CD4-positive, alpha-beta T cell treated with Interleukin-4 for 4 hours (primary cell): ENCODE data around the gene ARNT2.
A peak's percentile ranks its signal among the peaks of the same experiment; 100 is the strongest.

Experiments used
- DNase-seq: peaks from one replicate; pipeline ENCODE4 v3.0.0-alpha.2; 2020

The ARNT2 gene

DNA sequence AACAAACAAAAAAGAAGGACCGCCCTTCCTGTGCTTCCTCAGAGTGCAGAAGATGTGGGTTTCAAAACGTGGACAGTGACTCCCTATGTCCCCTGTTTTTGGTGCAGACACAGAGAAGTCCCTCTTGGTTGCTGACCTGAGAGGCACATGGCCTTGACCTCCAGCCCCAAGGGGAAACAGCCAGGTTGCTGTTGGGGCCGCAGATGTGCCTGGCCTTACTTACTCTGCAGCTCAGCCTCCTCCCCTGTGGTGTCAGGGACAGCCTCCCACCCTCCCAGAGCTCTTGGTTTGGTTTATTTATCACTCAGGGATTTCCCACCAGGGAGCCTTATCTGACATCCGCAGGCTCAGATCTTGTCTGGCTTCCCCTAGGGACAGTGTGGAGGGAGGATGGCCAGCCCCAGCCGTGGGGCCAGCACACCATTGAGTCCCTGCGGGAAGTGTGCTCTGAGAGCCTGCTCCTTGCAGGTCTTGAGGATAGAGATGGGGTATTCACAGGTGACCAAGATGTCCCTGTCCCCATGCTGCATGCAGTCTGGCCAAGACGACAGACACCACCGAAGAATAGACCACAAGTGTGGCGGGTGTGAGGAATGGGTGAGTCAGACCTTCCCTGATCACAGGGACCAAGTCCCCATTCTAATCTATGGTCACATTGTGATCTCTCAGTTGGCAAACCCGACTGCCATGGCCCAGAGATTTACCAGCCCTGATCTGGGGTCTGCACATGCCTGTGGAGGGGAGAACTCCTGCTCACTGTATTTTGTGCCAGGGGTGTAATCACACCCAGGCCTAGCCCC, 156.6 kb downstream of the ARNT2 start:
- no peak for DNase-seq

DNA sequence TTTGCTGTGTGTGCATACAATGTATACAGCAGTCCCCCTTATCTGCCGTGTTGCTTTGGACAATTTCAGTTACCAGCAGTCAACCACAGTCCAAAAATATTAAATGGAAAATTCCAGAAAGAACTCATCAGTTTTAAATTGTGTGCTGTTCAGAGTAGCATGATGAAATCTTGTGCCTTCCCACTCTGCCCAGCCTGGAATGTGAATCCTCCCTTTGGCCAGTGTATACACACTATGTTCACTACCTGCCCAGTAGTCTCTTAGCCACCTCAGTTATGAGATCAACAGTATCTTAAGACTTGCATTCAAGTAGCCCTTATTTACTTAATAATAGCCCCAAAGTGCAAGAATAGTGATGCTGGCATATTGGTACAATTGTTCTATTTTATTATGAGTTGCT, 157.3 kb downstream of the ARNT2 start:
- no peak for DNase-seq

DNA sequence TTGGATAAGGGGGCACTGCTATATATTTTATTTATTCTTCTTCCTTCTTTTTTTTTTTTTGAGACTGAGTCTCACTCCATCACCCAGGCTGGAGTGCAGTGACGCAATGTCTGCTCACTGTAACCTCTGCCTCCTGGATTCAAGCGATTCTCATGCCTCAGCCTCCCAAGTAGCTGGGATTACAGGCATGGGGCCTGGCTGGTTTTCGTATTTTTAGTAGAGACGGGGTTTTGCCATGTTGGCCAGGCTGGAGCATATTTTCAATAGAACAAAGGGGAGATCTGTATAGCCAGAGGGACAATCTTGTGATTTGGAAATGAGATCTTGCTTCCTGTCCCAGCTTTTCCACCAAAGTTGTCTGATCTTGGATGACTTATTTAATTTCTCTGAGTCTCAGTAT, 157.9 kb downstream of the ARNT2 start:
- DNase-seq, result no peak

- no peak for DNase-seq
Measured at GRCh38 chr15:80562846-80563245, 158.7 kb downstream of the ARNT2 start.

DNA sequence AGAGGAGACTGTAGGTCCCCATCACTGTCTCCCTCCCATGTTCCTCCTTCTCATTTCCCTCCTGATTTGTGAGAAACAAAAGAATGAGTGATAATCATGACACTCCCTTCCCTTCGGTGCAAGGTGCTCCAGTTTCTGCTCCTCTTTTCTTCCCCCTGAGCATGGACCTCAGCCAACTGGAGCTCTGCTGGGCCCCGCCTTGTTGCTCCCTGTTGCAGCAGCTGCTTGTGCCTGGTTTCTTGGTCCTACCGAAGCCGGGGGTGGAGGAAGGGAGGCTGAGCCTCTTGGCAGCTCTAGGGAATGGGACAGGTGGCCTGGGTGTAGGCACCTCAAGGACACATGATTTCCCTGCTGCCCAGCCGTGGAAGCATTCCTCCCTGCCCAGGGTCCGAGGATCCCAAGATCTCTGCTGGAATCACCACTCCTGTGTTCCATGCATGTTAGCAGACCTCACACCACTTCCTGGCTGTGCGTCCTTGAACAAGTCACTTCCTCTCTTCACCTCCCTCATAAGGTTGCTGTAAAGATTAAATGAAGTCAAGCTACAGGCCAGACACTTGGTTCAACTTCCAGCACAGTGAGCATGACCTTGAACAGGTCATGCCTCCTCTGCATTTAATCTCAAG, 159.3 kb downstream of the ARNT2 start:
- no peak for DNase-seq

- no peak for DNase-seq
Measured at GRCh38 chr15:80564056-80564455, 159.9 kb downstream of the ARNT2 start.

- DNase-seq, result no peak
Measured at GRCh38 chr15:80565398-80565797, 161.2 kb downstream of the ARNT2 start.

DNA sequence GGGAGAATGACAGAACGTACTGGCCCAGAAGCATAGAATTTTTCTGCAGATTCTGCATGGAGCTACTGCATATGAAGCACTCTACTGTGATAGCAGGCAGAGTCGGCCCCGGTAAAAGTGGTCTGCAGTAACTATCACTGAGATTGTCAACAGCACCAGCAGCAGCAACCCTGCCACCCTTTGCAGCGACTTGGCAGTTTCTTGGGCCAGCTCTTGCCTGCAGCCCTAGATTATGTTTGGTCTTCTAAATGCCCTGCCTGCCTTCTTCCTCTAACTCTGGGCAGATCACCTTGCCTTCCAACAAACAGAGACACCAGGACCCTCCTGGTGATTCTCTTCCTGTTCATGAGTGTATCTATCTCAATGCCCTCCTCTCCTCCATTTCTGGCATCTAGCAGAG, 161.8 kb downstream of the ARNT2 start:
- DNase-seq, result no peak

DNA sequence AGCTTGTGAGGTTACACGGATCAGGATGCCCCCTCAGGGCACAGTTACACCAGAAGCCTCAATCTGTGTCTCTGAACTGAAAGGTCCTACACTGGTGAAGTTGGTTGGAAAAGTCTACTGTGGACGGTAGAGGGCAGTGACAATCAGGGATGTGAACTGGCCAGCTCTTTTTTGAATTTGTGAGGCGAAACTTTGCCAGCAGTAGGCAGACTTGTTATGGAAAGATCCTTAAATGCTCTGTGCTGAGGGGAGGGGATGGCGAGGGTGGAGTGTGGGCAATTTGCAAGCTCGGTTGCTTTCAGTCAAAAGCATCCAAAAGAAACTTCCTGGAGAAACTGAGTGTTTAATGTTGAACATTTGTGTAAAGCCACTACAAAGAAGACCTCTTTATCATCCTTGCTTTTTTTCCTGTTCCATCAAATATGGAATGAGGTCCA, 163.6 kb downstream of the ARNT2 start:
- peak; percentile 13 for DNase-seq

GRCh38 chr15:80568298-80568697, 164.1 kb downstream of the ARNT2 start:
- no peak for DNase-seq

GRCh38 chr15:80568876-80569605, 164.9 kb downstream of the ARNT2 start:
- no peak for DNase-seq

- DNase-seq, result no peak
Measured at GRCh38 chr15:80569656-80570055, 165.5 kb downstream of the ARNT2 start.

GRCh38 chr15:80570553-80570952, 166.4 kb downstream of the ARNT2 start:
- no peak for DNase-seq

DNA sequence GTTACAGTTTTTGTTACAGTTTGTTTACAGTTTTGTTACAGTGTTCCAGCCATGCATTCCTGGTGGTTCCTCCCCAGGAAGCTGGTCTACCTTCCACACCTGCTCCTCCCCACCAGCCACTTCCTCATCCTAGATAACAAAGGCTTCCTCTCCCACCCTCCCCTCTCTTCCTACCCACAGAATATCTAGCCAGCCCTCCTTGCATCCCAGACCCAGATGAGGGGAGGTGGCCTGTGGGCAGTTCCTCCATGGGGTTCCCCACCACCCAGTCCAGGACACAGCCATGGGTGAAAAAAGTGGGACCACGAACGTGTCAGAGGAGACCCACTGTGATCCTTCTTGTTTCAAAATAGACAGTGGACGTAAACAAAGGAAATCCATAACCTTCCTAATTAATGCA, 168.2 kb downstream of the ARNT2 start:
- DNase-seq, result no peak

- no peak for DNase-seq
Measured at GRCh38 chr15:80573606-80574005, 169.4 kb downstream of the ARNT2 start.

DNA sequence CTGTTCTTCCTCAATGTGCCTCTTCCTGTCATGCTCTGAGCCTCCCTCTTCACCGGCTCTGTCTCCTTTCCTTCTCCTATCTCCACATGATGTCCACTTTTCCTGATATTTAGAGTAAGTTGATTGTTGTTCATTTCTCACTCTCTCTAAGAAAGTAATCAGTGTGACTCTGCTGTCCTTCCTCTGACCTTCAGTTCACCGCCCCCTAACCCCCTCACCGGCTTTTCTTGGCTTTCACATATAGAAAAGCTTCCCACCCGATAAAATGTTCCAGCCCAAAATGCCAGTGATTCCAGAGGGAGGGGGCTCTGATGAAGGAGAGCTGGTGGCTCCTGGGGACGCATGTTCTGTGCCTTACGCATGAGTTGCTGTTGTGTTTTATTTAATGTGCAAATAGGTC, 170.4 kb downstream of the ARNT2 start:
- no peak for DNase-seq

- DNase-seq, result no peak
Measured at GRCh38 chr15:80576519-80577090, 172.4 kb downstream of the ARNT2 start.

DNA sequence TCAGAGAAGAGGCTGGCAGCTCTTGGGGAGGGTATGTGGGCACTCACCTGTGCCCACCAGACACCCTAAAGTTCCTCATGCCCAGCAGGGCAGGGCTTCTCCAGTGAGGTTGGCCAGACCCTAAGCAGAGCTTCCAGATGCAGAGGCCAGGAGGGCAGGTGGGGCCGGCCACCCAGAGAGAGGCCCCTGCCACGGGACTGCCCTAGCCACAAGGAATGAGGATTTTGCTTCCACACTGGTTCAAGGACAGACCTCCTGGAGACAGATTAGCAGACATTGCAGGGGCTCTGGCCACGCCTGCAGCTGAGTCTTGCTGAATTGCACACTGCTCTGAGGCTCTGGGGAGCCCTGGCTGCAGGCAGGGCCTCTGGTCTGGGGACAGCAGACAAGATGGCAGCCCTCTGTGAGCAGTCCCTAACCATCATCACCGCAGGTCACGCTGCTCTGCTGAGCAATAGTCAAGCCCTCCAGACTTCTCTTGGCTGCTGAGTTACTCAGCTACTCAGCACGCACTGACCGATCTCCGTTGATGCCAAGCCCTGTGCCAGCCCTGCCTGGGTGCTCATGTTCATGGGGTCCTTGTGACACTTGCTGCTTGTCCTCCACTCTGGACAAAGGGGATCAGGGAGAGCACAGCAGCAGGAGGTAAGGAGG, 173.5 kb downstream of the ARNT2 start:
- no peak for DNase-seq

GRCh38 chr15:80578206-80578595, 174.0 kb downstream of the ARNT2 start:
- no peak for DNase-seq

DNA sequence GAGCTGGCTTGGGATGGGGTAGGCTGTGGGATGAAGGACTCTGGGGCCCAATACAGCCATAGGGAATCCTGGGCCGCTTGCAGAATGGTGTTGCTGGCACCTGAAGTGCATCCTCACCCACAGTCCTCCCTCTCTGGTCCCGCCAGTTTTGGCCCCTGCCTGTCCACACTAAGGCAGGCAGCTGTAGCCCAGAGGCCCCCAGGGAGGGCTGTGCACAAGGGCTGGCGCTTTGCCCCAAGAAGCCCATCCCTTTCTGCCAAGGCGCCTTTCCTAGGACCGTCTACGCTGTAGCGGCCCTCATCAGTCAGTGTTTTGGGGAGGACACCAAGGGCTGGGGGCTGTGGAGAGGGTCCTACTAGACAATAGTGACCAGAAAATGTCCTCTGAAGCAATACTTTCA, 174.7 kb downstream of the ARNT2 start:
- no peak for DNase-seq

- no peak for DNase-seq
Measured at GRCh38 chr15:80579611-80580010, 175.4 kb downstream of the ARNT2 start.

GRCh38 chr15:80580106-80580505, 175.9 kb downstream of the ARNT2 start:
- no peak for DNase-seq
